Loucy (cell line): Measurements from ENCODE around the gene DIPK1A.

Experiments used
- EZH2phosphoT487 ChIP-seq: fragments of 200-600 bp; IDR thresholded peaks from 2 replicates; pipeline ENCODE4 v1.6.1; 2018; ENCODE audit warnings: antibody characterized with exemption, mild to moderate bottlenecking, moderate library complexity, borderline replicate concordance
- TF ChIP-seq, protein P1 (sequence below): fragments of 200-600 bp; sonication (generic); conservative IDR thresholded peaks from 2 replicates; pipeline ENCODE4 v1.5.1; 2014; ENCODE audit warnings: mild to moderate bottlenecking, antibody characterized with exemption, low read length

DNA sequence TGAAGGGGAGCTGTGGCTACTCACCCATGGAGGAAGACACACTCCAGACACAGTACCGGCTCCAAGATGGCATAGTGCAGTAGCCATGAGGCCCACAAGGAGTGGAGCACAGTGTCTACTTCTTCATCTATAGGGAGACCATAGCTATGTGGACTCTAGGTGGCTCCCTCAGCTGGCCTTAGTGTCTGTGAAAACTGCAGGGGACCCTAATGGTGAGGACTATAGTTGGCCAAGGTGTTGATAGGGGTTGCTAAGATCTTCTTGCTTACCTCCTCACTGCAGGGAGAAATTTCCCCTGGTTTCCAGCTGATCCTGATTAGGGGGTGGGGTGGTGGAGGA lies 58.9 kb downstream of the DIPK1A start:
- TF ChIP-seq, protein P1, sequence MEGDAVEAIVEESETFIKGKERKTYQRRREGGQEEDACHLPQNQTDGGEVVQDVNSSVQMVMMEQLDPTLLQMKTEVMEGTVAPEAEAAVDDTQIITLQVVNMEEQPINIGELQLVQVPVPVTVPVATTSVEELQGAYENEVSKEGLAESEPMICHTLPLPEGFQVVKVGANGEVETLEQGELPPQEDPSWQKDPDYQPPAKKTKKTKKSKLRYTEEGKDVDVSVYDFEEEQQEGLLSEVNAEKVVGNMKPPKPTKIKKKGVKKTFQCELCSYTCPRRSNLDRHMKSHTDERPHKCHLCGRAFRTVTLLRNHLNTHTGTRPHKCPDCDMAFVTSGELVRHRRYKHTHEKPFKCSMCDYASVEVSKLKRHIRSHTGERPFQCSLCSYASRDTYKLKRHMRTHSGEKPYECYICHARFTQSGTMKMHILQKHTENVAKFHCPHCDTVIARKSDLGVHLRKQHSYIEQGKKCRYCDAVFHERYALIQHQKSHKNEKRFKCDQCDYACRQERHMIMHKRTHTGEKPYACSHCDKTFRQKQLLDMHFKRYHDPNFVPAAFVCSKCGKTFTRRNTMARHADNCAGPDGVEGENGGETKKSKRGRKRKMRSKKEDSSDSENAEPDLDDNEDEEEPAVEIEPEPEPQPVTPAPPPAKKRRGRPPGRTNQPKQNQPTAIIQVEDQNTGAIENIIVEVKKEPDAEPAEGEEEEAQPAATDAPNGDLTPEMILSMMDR: no peak
- TF ChIP-seq EZH2phosphoT487: no peak
